B cell (primary cell): ENCODE measurements around the gene SDSL.

Source experiments
- CTCF ChIP-seq: fragments of 200-600 bp; IDR thresholded peaks from one replicate; pipeline ENCODE4 v1.8.0; 2022; ENCODE audit warnings: antibody characterized with exemption, mild to moderate bottlenecking
- EZH2 ChIP-seq: IDR thresholded peaks from 2 replicates; pipeline ENCODE4 v1.6.1; 2012; ENCODE audit warnings: borderline replicate concordance, low read depth, mild to moderate bottlenecking, moderate library complexity, low read length; ENCODE audit not compliant: insufficient read depth, poor library complexity, severe bottlenecking

- TF ChIP-seq CTCF (no peak), EZH2 (no peak)
Measured at GRCh38 chr12:113387631-113388030, 34.5 kb upstream of the SDSL start.
